Spinal cord (tissue), 10 donors: Measurements from ENCODE around the gene TCF7L2. TPM values are rescaled to one million over a fixed set of nuclear protein-coding genes. Genes with fewer than 3 reads are reported as not detected.

Experiments
- DNase-seq, 6 donors: peaks; one replicate each; pipeline versions ENCODE4 v3.0.0 to v3.0.0-alpha.2; 2013 to 2015; ENCODE audit warnings: low spot score in 6 of 6, low read depth in 4 of 6
- H3K27ac ChIP-seq: one replicate; pipeline ENCODE4 v1.5.1; 2013; ENCODE audit warnings: low read depth, low read length, control low read depth
- H3K27me3 ChIP-seq: one replicate; pipeline ENCODE4 v1.6.1; 2013; ENCODE audit warnings: low read length; ENCODE audit not compliant: control insufficient read depth, insufficient read depth
- H3K36me3 ChIP-seq: one replicate; pipeline ENCODE4 v1.6.1; 2013; ENCODE audit warnings: low read length; ENCODE audit not compliant: control insufficient read depth, insufficient read depth
- H3K4me1 ChIP-seq: one replicate; pipeline ENCODE4 v1.6.1; 2013; ENCODE audit warnings: low read length; ENCODE audit not compliant: control insufficient read depth, insufficient read depth
- H3K4me3 ChIP-seq: one replicate; pipeline ENCODE4 v1.5.1; 2013; ENCODE audit warnings: low read depth, low read length, control low read depth
- H3K9me3 ChIP-seq: one replicate; pipeline ENCODE4 v1.6.1; 2013; ENCODE audit warnings: low read length; ENCODE audit not compliant: control insufficient read depth, insufficient read depth
- WGBS: methylation state at CpG from one replicate; pipeline ENCODE4 v1.1.5; 2013; ENCODE audit warnings: missing lambda C conversion rate; ENCODE audit not compliant: insufficient coverage; 5-methylcytosine and 5-hydroxymethylcytosine counted together
- polyA plus RNA-seq, 2 donors: library from polyadenylated mRNA; unstranded; fragments of 120-200 nt; gene quantifications; one replicate each; pipeline ENCODE4 v1.2.1, GENCODE V29; 2013; ENCODE audit not compliant: insufficient read length in 2 of 2
- total RNA-seq, 2 donors: library from RNA; depleted of rRNA in 1 of 2; stranded (reverse); fragments of 120-200 nt in 1 of 2; fragments of >200 nt in 1 of 2; gene quantifications; one replicate each; pipeline versions ENCODE4 v1.2.3 to v1.2.4, GENCODE V29; 2013 to 2014
- donor health status: healthy.

TCF7L2 gene
- total and polyA plus RNA-seq, 4 donors: 12.9 to 75.5 (median 36.6) TPM

DNA sequence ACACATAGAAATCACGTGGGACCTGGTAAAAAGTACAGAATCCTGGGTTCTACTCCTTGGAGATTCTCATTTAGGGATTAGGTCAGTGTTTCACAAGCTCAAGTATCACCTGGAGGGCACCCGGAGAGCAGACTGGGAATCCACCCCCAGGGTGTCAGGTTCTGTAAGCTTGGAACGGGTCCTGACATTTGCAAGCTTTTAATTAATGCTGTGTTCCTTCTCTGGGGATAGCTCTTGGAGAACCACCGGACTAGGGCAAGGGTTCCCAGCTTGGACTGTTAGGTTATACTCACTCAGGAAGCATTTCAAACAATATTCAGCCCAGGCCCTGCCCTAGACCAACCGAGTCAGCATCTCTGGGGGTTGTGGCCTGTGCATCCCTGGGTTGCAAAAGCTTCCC lies 23.0 kb downstream of the TCF7L2 start:
- WGBS: 79% methylated on average over 4 of the region's 5 CpGs
- H3K4me1 ChIP-seq: no peaks in the 10 kb centered on the region
- no peaks in the 10 kb centered on the region for H3K9me3 ChIP-seq
- H3K36me3 ChIP-seq: no peaks in the 10 kb centered on the region
- H3K27ac ChIP-seq: no peak overlapping the region
- DNase-seq: no peak
- H3K4me3 ChIP-seq: no peak overlapping the region
- no peaks in the 10 kb centered on the region for H3K27me3 ChIP-seq

DNA sequence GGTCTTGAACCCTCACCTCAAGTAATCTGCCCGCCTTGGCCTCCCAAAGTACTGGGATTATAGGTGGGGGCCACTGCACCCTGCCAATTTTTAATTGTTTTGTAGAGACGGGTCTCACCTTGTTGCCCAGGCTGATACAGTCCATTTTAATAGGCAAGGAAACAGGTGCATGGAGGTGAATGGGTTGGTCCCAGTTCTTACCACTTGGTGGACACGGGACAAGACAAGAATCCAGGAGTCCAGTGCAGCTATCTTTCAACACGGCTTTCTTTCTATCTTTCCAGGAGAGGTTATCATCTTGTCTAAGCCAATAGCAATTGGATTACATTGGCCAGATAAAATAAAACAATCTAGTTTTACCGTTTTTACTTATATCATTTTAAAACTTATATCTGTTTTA lies 23.8 kb downstream of the TCF7L2 start:
- no peaks in the 10 kb centered on the region for H3K4me1 ChIP-seq
- H3K9me3 ChIP-seq: no peaks in the 10 kb centered on the region
- H3K27ac ChIP-seq: no peak overlapping the region
- H3K27me3 ChIP-seq: no peaks in the 10 kb centered on the region
- no peak for DNase-seq
- 100% methylated on average over 2 of the region's 5 CpGs for WGBS
- no peaks in the 10 kb centered on the region for H3K36me3 ChIP-seq
- no peak overlapping the region for H3K4me3 ChIP-seq

DNA sequence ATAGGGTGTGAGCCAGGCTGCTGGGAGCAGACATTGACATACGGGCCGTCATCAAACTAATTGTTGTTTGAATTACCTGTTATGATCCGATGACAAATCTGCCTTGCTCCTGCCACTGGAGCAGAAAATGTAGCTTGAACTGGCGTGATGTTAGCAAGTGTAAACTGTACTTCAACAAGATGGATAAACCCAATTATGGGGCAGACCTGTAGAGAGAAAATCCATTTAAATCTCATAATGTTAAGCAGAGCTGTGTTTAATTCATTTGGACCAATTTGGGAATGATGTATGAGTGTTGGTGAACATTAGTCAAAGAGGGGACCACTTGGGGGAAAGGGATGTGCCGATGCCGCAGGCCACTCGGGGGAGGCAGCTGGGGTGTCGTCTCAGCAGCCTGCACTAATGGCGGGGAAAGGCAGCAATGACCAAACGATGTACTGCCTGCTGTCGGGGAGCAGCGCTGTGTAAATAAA lies 27.4 kb downstream of the TCF7L2 start:
- DNase-seq: peak in 1 of 6 donors; percentile 61
- H3K4me1 ChIP-seq: no peaks in the 10 kb centered on the region
- H3K9me3 ChIP-seq: no peaks in the 10 kb centered on the region
- no peak overlapping the region for H3K4me3 ChIP-seq
- no peak overlapping the region for H3K27ac ChIP-seq
- H3K36me3 ChIP-seq: no peaks in the 10 kb centered on the region
- H3K27me3 ChIP-seq: no peaks in the 10 kb centered on the region
- WGBS: 66% methylated on average over 7 of the region's 12 CpGs

DNA sequence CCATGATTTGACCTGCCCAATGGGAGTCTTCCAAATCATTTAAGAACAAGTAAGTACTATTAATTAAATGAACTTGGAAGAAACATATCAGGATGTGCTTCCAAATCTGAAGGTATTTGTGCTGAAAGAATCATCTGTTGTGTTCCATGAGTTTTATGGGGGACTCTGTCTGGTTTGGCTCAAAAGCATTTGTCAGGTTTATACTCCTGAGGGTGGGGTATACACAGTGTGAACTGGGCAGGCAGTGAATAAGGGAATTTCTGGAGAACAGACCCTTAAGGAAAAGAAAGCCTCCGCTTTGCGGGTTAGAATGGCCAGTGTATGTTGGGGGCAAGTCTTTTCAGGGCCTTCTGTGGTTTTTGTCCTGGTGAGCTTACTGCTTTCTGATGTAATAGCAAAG lies 29.9 kb downstream of the TCF7L2 start:
- Histone ChIP-seq H3K9me3 (no peaks in the 10 kb centered on the region), H3K4me3 (no peak overlapping the region), H3K4me1 (peaks cover 3% of the 10 kb centered on the region), H3K27me3 (no peaks in the 10 kb centered on the region), H3K27ac (no peak overlapping the region), H3K36me3 (no peaks in the 10 kb centered on the region)
- whole genome bisulfite sequencing: 60% methylated on average over 2 of the region's 2 CpGs
- DNase-seq: no peak

DNA sequence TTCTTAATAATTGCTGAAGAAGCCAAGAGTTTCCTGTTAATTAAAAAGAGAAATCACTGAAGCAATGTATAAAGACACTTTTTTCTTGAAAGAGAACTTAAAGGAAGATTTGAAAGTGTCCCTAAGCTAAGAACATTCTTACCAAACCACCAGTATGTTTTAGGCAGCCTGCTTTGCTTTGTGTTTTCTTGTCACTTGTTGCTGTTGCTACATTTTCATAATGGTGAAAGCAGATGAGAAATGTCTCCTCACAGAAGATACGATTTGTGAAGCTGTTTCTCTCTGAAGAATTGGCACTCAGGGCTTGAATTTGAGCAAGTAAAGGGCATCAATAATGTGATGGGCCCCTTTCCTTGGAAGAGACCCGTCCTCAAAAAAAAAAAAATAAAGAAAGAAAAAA lies 30.9 kb downstream of the TCF7L2 start:
- 80% methylated on average over 1 of the region's 2 CpGs for WGBS
- Histone ChIP-seq H3K36me3 (no peaks in the 10 kb centered on the region), H3K9me3 (no peaks in the 10 kb centered on the region)

DNA sequence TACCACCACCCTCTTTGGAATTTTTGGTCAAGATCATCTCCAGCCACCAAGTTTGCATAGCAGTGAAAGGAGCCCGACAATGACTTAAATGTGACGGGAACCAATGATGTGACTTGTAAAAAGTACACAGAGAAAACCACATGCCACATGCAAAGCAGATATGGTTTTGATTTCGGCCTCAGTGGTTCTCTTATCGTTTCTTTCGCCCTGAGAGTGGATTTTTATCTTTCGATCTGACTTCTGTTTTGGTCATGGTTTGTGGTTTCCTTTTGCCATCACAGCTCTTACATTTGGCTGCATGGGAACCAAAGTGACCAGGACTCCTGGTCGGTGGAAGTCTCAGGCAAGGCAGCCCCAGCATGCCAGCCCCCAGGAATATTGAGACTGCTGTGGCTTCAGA lies 31.5 kb downstream of the TCF7L2 start:
- Histone ChIP-seq H3K27ac (no peak overlapping the region), H3K4me1 (peaks cover 8% of the 10 kb centered on the region), H3K9me3 (no peaks in the 10 kb centered on the region), H3K36me3 (no peaks in the 10 kb centered on the region), H3K4me3 (no peak overlapping the region), H3K27me3 (no peaks in the 10 kb centered on the region)
- no peak for DNase-seq
- WGBS: 94% methylated on average over 7 of the region's 7 CpGs

More for the DNA sequence above, 30.9 kb downstream of the TCF7L2 start:
- H3K27ac ChIP-seq: no peak overlapping the region
- no peak for DNase-seq
- H3K4me3 ChIP-seq: no peak overlapping the region
- H3K27me3 ChIP-seq: no peaks in the 10 kb centered on the region
- peaks cover 8% of the 10 kb centered on the region for H3K4me1 ChIP-seq

DNA sequence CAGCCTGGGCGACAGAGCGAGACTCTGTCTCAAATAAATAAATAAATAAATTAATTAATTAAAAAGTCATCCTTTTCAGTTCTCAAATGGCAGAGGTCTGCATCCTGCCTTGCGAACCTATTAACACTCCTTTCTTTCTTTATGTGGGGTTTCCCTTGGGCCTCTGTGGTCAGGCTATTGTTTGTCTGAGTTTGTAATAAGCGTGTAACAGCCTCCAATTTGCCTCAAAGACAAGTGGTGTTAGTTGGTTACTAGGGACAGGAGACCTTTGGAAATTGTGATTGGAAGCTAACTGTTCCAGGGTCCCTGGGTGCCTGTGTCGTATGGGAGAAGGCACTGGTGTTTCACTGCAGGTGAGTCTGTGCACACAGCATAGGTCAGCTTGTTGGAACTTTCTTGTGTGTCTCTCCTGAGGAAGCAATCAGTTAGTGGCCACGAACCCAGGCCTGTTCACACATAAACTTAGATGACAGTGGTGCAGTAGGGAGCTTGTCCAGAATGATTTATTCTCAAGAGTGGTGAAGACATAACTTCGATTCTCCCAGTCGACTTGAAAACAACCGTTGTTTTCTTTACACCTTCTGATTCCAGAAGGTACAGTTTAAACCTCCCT lies 33.5 kb downstream of the TCF7L2 start:
- Histone ChIP-seq H3K27ac (no peak overlapping the region), H3K9me3 (no peaks in the 10 kb centered on the region), H3K4me3 (no peak overlapping the region), H3K36me3 (no peaks in the 10 kb centered on the region), H3K4me1 (peaks cover 8% of the 10 kb centered on the region), H3K27me3 (no peaks in the 10 kb centered on the region)
- WGBS: 72% methylated on average over 2 of the region's 9 CpGs
- no peak for DNase-seq

DNA sequence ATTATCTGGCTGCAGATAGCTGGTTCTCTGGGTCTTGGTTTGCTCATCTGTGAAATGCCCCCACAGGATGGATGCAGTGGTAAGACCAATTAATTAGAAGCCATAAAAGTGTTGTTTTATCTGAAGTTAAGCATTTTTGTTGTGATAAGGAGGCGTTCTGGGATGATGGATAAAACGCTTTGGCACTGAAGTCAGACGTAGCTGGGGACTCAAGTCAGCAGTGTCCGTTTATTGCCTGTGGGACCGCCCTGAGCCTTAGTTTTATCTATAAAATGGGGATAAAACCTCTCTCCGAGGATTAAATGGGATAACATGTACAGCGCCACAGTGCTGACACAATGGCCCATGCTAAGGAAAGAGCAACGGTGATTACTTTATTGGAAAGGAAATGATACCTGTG lies 34.7 kb downstream of the TCF7L2 start:
- Histone ChIP-seq H3K36me3 (no peaks in the 10 kb centered on the region), H3K4me3 (no peak overlapping the region), H3K9me3 (no peaks in the 10 kb centered on the region), H3K27me3 (no peaks in the 10 kb centered on the region), H3K27ac (no peak overlapping the region), H3K4me1 (peaks cover 14% of the 10 kb centered on the region)
- no peak for DNase-seq
- 76% methylated on average over 6 of the region's 8 CpGs for WGBS

DNA sequence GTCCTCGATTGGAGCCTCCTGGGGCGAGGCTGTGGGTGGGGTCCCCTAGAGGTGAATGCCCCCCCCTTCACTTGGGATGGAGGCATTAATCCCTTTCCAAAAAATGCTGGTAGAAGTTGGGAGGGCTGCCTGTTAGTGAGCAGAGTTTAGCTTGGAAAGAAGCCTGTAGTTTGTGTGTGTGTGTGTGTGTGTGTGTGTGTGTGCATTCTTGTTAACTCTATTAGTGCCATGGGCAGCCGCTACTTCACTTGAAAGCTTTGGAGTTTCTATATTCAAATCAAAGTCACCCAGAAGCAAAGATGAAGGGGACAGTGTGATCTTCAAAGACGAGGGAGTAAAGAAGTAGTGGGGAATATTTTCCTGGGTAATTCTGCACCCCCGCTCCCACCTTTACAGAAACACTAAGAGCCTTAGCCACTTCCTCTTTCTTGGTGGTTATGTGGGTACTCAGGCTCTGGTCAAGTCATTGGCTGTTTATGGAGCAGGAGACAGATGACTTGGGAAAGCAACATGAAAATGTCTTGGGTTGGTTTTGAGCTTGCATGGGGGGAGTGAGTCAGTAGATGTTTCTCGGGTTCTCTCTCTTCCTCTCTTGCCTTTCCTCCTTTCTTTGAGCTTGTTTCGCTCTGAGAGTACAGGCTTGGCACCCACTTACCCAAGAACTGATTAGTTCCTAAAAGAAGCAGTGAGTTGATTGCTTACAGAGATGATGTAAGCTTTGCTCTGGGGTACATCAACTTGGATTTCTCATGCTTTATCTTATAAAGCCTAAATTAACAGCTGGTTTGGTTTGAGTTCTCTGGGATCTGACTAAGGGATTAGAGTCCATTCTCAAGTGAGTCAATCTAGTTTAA lies 35.9 kb downstream of the TCF7L2 start:
- H3K27me3 ChIP-seq: no peaks in the 10 kb centered on the region
- H3K9me3 ChIP-seq: no peaks in the 10 kb centered on the region
- peak in 1 of 6 donors; percentile 71 for DNase-seq
- WGBS: no CpG with 5 or more reads among the region's 7 CpGs
- H3K36me3 ChIP-seq: no peaks in the 10 kb centered on the region
- no peak overlapping the region for H3K27ac ChIP-seq
- peaks cover 16% of the 10 kb centered on the region for H3K4me1 ChIP-seq
- H3K4me3 ChIP-seq: no peak overlapping the region
